ENCODE data around the gene CHRNE. TPM values are rescaled to one million over a fixed set of nuclear protein-coding genes. Genes with fewer than 3 reads are reported as not detected.
"Not testable (repeated sequence)": the region's sequence is repeated elsewhere in the genome, so short reads cannot be mapped to it uniquely, and the experiment has no call there.

Gene CHRNE
- polyA plus RNA-seq, 3 donors, result 1.0 to 1.4 (median 1.1) TPM

DNA sequence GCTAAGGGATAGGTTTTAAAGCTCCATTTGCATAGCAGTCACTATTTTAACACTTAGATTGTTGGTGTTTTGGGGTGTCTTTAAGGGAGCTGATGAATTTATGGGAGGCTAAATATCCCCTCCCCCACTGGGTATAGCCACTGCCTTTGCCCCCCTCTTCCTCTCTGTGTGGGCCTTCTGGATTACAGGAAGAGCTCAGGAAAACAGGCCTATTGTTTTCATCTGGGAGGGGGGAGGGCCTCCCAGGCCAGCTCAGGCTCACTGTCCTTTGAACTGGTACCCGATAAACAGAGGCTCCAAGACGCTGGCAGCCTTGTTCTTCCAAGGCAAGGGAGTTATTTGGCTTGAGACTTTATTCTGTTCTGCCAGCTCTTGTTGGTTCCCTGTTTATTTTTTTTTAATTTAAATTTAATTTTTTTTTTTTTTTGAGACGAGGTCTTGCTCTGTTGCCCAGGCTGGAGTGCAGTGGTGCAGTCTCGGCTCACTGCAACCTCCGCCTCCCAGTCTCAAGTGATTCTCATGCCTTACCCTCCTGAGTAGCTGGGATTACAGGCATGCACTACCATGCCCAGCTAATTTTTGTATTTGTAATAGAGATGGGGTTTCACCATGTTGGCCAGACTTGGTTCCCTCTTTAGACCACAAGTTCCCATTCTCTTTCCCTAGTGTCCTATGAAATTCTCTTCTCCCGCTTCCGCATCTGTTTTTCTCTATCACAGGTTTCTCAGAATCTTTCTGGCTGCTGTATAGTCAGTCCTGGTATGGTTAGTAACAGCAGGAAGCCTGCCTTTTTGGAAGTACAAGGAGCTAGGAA is 44.6 kb downstream of the CHRNE start:
- no peak for DNase-seq (ENCODE audit: low read depth in 3 of 3, low spot score in 2 of 3)

DNA sequence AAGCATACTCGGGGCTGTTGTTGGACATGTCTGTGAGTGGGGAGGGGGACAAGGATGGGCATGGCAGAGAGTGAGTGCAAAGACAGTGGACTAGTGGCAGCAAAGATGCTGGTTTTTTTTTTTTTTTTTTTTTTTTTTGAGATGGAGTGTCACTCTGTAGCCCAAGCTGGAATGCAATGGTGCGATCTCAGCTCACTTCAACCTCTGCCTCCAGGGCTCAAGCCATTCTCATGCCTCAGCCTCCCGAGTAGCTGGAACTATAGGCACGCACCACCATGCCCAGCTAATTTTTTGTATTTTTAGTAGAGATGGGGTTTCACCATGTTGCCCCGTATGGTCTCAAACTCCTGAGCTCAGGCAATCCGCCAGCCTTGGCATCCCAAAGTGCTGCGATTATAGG is 45.6 kb downstream of the CHRNE start:
- DNase-seq (ENCODE audit: low read depth in 3 of 3, low spot score in 2 of 3), result not testable (repeated sequence)

DNA sequence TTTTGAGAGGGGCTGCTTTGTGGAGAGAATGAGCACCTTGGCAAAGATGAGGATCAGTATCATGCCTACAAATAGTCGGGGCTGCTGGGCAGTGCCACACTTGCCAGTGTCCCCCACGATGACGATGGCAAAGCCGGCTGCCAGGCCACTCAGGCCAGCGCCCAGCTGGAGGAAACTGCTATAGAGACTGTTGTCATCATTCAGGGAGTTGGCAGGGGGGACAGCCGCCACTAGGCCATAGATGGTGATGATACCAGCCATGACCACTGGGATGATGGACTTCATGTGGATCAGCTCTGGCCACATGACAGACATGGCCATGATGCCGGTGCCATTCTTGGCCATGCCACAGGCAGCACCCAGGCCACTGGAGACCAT is 46.0 kb downstream of the CHRNE start:
- DNase-seq (ENCODE audit: low read depth in 3 of 3, low spot score in 2 of 3), result no peak

DNA sequence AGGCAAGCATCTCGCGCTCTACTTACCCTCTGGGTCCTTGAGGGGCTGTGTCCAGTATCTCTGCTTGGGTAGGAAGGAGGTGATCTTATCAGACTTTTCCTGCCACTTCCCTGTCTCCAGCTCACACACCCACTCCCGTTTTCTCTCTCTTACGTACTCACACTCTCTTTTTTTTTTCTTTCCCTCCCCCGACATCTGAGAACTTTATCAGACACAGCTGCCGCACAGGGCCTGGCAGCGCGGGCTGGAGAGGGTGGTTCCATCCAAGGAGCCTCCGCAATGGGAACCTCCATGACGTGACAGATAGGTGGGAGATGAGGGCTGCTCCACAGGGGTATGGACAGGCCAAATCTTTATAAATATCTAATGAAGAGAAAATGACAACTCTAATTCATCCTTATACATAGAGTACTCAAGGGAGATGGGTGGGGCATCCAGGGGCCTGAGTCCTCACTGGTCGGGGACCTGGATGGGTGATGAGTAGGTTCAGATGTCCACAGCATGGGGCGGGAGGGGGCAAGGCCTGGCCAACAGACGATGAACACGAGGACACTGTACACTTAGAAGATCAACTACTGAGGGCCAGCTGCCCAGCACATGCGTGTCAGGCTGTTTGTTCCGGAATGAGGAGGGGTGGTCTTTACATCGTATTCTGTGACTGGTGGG is 46.5 kb downstream of the CHRNE start:
- no peak for DNase-seq (ENCODE audit: low read depth in 3 of 3, low spot score in 2 of 3)

DNA sequence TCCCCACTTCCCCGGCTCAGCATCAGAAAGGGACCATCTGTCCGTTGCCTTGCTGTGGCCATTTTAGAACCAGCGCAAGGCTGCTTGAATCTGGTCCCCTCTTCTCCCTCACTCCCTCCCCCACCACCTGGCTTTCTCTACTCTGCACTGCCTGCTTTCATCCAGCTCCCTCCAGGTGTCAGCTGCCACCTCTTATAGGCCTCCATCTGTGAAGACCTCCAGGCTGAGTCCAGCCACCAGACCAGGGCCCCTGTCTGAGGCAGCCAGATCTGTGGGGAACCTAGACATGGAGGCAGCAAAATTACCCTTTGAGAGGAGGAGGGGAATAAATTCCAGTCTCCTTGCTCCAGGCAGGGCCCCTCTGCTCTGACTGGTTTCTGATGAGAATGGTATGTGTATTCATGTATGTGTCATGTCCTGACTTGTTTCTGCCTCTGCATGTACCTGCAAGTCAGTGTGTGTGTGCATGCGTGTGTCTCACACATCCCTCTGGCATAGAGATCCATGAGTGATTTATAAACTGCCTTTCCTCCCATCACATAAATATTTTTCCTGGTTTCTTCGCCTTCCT is 48.7 kb downstream of the CHRNE start:
- DNase-seq (ENCODE audit: low read depth in 3 of 3, low spot score in 2 of 3), result no peak

DNA sequence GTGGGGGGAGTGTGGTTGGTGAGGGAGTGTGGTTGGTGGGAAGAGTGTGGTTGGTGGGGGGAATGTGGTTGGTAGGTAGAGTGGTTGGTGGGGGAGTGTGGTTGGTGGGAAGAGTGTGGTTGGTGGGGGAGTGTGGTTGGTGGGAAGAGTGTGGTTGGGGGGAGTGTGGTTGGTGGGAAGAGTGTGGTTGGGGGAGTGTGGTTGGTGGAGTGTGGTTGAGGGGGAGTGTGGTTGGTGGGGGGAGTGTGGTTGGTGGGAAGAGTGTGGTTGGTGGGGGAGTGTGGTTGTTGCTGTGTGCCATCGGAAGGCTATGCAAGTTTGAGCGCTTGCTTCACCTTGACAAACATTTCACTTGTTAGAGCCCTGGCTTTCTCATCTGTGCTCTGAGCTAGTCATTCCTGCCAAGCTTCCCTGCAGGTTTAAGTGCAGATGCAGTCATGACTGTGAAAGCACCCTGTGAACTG is 49.7 kb downstream of the CHRNE start:
- no peak for DNase-seq (ENCODE audit: low read depth in 3 of 3, low spot score in 2 of 3)

DNA sequence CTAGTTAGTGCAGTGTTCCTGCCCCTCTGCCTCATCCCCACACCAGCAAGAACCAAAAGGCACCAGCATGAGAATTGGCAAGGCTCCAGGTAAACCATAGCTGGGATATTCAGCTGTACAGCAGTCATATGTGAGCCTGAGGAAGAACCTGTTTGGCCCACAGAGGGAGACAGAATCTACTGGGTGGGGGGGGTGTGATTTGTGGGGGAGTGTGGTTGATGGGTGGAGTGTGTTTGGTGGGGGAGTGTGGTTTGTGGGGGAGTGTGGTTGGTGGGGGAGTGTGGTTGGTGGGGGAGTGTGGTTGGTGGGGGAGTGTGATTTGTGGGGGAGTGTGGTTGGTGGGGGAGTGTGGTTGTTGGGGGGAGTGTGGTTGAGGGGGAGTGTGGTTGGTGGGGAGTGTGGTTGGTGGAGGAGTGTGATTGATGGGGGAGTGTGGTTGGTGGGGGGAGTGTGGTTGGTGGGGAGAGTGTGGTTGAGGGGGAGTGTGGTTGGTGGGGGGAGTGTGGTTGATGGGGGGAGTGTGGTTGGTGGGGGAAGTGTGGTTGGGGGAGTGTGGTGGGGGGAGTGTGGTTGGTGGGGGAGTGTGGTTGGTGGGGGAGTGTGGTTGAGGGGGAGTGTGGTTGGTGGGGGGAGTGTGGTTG is 50.2 kb downstream of the CHRNE start:
- DNase-seq (ENCODE audit: low read depth in 3 of 3, low spot score in 2 of 3), result no peak

DNA sequence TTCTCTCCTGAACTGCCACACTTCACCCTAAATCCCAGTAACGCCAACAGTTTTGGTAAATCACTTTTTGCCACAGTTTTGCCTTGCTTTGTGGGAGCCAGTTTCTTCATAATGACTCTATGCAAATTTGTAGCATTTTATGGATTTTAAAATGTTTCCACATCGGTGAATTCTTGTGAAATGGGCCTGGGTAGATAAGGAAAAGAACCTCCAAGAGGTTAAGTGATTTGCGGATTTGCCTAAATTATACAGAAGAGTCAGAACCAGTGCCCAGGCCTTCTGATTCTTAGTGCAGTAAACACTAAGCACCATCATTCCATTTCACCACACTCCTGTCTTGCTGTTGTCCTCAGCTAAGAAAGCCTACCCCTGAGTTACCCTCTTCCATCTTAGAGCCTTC is 51.8 kb downstream of the CHRNE start:
- DNase-seq (ENCODE audit: low read depth in 3 of 3, low spot score in 2 of 3), result no peak

DNA sequence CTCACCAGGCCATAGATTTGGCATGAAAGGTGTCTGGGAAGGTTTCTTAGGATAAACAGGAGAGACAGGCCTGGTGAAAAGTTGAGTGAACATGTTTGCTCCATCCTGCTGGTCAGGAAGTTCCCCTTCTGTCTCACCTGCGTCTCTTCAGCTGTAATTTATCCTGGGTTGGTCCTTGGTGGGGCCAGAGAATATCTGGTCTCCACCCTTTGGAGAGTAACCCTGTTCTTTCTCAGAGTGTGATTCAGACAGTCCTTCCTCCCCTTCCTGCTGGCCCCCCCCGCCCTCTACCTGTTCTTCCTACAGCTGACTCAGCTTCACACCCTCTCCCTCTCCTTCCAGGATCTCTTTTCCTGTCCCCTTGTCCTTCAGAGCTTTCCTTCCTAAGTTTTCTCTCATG is 52.7 kb downstream of the CHRNE start:
- DNase-seq (ENCODE audit: low read depth in 3 of 3, low spot score in 2 of 3), result no peak

DNA sequence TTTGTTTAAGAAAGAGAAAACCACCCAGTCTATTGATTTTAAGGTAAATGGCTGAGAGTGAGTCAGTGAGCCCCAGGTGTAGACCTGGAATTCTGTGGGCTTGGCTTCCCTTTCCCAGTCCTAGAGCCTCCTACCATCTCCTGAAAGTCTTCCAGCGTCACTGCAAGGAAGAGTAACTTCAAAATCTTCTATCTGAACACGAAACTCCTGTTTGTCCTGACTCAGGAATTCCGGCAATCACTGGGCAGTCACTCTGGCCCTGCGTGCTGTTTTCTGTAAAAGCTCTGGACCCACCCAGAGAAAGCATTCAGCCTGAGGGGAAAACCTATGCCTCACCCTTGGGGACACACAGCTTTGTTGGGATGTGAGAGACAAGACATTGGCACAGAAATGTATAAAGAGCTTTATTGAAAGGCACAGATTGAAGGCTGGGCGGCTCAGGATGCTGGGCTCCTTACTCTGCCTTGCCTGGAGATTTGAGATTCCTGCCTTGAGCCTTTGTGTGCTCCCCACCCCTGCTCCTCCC is 53.8 kb downstream of the CHRNE start:
- no peak for DNase-seq (ENCODE audit: low read depth in 3 of 3, low spot score in 2 of 3)

Other genes with a start within 250 kb of the CHRNE start
- gene PELP1, start 199.0 kb downstream of the CHRNE start, polyA plus RNA-seq (ENCODE audit: insufficient read length in 3 of 3), result 10 to 100 TPM; 34.8 to 39.2 (median 38.9) TPM
- gene ARRB2, start 192.5 kb downstream of the CHRNE start, polyA plus RNA-seq (ENCODE audit: insufficient read length in 3 of 3), result 10 to 100 TPM; 26.7 to 27.9 (median 26.7) TPM
- 10 to 100 TPM; 26.0 to 28.7 (median 28.0) TPM for gene MED11, start 171.7 kb downstream of the CHRNE start, polyA plus RNA-seq (ENCODE audit: insufficient read length in 3 of 3)
- gene ZMYND15, start 163.3 kb downstream of the CHRNE start, polyA plus RNA-seq (ENCODE audit: insufficient read length in 3 of 3), result under 1 TPM; 0.42 to 0.54 (median 0.47) TPM
- gene CXCL16, start 163.2 kb downstream of the CHRNE start, polyA plus RNA-seq (ENCODE audit: insufficient read length in 3 of 3), result 10 to 100 TPM; 11.0 to 13.8 (median 11.5) TPM
- gene TM4SF5, start 131.2 kb downstream of the CHRNE start, polyA plus RNA-seq (ENCODE audit: insufficient read length in 3 of 3), result 1 to 10 TPM in 2 of 3 donors, under 1 TPM in 1; 0.69 to 1.5 (median 1.4) TPM
- gene VMO1, start 116.7 kb downstream of the CHRNE start, polyA plus RNA-seq (ENCODE audit: insufficient read length in 3 of 3), result under 1 TPM; 0.33 to 0.61 (median 0.39) TPM
- 1 to 10 TPM; 3.8 to 5.4 (median 4.1) TPM for gene GLTPD2, start 114.1 kb downstream of the CHRNE start, polyA plus RNA-seq (ENCODE audit: insufficient read length in 3 of 3)
- 100 to 1,000 TPM; 135 to 147 (median 142) TPM for gene PSMB6, start 106.9 kb downstream of the CHRNE start, polyA plus RNA-seq (ENCODE audit: insufficient read length in 3 of 3)
- gene PLD2, start 95.9 kb downstream of the CHRNE start, polyA plus RNA-seq (ENCODE audit: insufficient read length in 3 of 3), result 10 to 100 TPM; 30.7 to 35.9 (median 31.9) TPM
- gene MINK1, start 69.8 kb downstream of the CHRNE start, polyA plus RNA-seq (ENCODE audit: insufficient read length in 3 of 3), result 10 to 100 TPM; 51.6 to 60.6 (median 52.2) TPM
- gene C17orf107, start 3.6 kb downstream of the CHRNE start, polyA plus RNA-seq (ENCODE audit: insufficient read length in 3 of 3), result 1 to 10 TPM; 1.2 to 1.4 (median 1.2) TPM
- gene GP1BA, start 29.2 kb upstream of the CHRNE start, polyA plus RNA-seq (ENCODE audit: insufficient read length in 3 of 3), result 1 to 10 TPM; 1.6 to 2.9 (median 2.4) TPM
- 10 to 100 TPM; 66.8 to 79.5 (median 71.7) TPM for gene SLC25A11, start 36.9 kb upstream of the CHRNE start, polyA plus RNA-seq (ENCODE audit: insufficient read length in 3 of 3)
- 100 to 1,000 TPM; 136 to 139 (median 137) TPM for gene RNF167, start 37.2 kb upstream of the CHRNE start, polyA plus RNA-seq (ENCODE audit: insufficient read length in 3 of 3)
- gene PFN1, start 45.4 kb upstream of the CHRNE start, polyA plus RNA-seq (ENCODE audit: insufficient read length in 3 of 3), result 100 to 1,000 TPM; 296 to 397 (median 351) TPM
- 10 to 100 TPM; 16.0 to 22.9 (median 16.7) TPM for gene ENO3, start 48.0 kb upstream of the CHRNE start, polyA plus RNA-seq (ENCODE audit: insufficient read length in 3 of 3)
- 100 to 1,000 TPM; 103 to 107 (median 104) TPM for gene SPAG7, start 64.7 kb upstream of the CHRNE start, polyA plus RNA-seq (ENCODE audit: insufficient read length in 3 of 3)
- gene CAMTA2, start 84.6 kb upstream of the CHRNE start, polyA plus RNA-seq (ENCODE audit: insufficient read length in 3 of 3), result 10 to 100 TPM; 18.9 to 22.5 (median 22.3) TPM
- gene INCA1, start 94.4 kb upstream of the CHRNE start, polyA plus RNA-seq (ENCODE audit: insufficient read length in 3 of 3), result 1 to 10 TPM; 6.0 to 7.8 (median 6.6) TPM
- 10 to 100 TPM; 76.2 to 94.4 (median 92.0) TPM for gene KIF1C, start 94.9 kb upstream of the CHRNE start, polyA plus RNA-seq (ENCODE audit: insufficient read length in 3 of 3)
- gene SLC52A1, start 132.3 kb upstream of the CHRNE start, polyA plus RNA-seq (ENCODE audit: insufficient read length in 3 of 3), result under 1 TPM; 0.15 to 0.25 (median 0.19) TPM
- 10 to 100 TPM; 14.1 to 16.1 (median 15.2) TPM for gene ZFP3, start 175.4 kb upstream of the CHRNE start, polyA plus RNA-seq (ENCODE audit: insufficient read length in 3 of 3)
- gene ZNF232, start 208.8 kb upstream of the CHRNE start, polyA plus RNA-seq (ENCODE audit: insufficient read length in 3 of 3), result 10 to 100 TPM; 21.1 to 25.2 (median 21.5) TPM
- gene USP6, start 212.9 kb upstream of the CHRNE start, polyA plus RNA-seq (ENCODE audit: insufficient read length in 3 of 3), result 1 to 10 TPM; 2.0 to 2.8 (median 2.8) TPM